ENCODE measurements around the gene MBNL1. TPM values are rescaled to one million over a fixed set of nuclear protein-coding genes. Genes with fewer than 3 reads are reported as not detected.
"Not testable (repeated sequence)": the region's sequence is repeated elsewhere in the genome, so short reads cannot be mapped to it uniquely, and the experiment has no call there.

Gene MBNL1
- total RNA-seq, 1 experiment from 2014 or later: 140 TPM

DNA sequence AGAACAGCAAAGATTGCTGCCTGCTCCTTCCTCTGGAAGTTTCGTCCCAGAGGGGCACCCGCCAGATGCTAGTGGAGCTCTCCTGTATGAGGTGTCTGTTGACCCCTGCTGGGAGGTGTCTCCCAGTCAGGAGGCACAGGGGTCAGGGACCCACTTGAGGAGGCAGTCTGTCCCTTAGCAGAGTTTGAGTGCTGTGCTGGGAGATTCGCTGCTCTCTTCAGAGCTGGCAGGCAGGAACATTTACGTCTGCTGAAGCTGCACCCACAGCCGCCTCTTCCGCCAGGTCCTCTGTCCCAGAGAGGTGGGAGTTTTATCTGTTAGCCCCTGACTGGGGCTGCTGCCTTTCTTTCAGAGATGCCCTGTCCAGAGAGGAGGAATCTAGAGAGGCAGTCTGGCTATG, 103.9 kb downstream of the MBNL1 start:
- H3K4me3 ChIP-seq (ENCODE audit: low read depth in 2 of 2, low read length in 2 of 2); H3K27ac ChIP-seq (ENCODE audit: low read length); BruUV-seq (replicated peaks); in situ Hi-C loops (cut with HindIII; ENCODE audit: low pct_unique_long_range_greater_than_20kb, low sequenced_read_pairs); H3K27me3 ChIP-seq (ENCODE audit: control insufficient read depth, insufficient read depth, low read length); DNase-seq (ENCODE audit: low read depth, low spot score); ATAC-seq; CTCF ChIA-PET; POLR2A ChIA-PET; intact Hi-C loops (cut with micrococcal nuclease; ENCODE audit: unreplicated experiment); H3K9me3 ChIP-seq (ENCODE audit: control insufficient read depth, insufficient read depth, low read depth, low read length); H3K36me3 ChIP-seq (ENCODE audit: control insufficient read depth, insufficient read depth, low read length): not testable (repeated sequence)
- peaks cover 11% of the 10 kb centered on the region for H3K4me1 ChIP-seq (ENCODE audit: control insufficient read depth, insufficient read depth, low read length)

DNA sequence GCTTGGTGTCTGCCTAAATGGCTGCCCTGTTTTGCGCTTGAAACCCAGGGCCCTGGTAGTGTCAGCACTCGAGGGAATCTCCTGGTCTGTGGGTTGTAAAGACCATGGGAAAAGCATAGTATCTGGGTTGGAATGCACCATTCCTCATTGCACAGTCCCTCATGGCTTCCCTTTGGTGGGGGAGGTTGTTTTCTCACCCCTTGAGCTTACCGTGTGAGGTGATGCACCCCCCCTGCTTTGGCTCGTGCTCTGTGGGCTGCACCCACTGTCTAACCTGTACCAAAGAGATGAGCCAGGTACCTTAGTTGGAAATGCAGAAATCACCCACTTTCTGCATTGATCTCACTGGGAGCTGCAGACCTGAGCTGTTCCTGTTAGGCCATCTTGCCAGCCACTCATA, 104.7 kb downstream of the MBNL1 start:
- ATAC-seq: no peak
- Histone ChIP-seq H3K9me3 (ENCODE audit: control insufficient read depth, insufficient read depth, low read depth, low read length) (no peaks in the 10 kb centered on the region), H3K4me1 (ENCODE audit: control insufficient read depth, insufficient read depth, low read length) (peaks cover 11% of the 10 kb centered on the region), H3K27ac (ENCODE audit: low read length) (no peak overlapping the region), H3K27me3 (ENCODE audit: control insufficient read depth, insufficient read depth, low read length) (no peaks in the 10 kb centered on the region), H3K4me3 (ENCODE audit: low read depth in 2 of 2, low read length in 2 of 2) (no peak overlapping the region), H3K36me3 (ENCODE audit: control insufficient read depth, insufficient read depth, low read length) (no peaks in the 10 kb centered on the region)
- ChIA-PET CTCF (interaction anchor here (0.5 kb wide), 1 partner anchor 29 kb away, joined by 4 read pairs; no protein-coding TSS in a partner anchor), POLR2A (interaction anchor here (0.6 kb wide), 1 partner anchor 1848 kb away, joined by 3 read pairs; no protein-coding TSS in a partner anchor)
- in situ Hi-C loops (cut with HindIII; ENCODE audit: low pct_unique_long_range_greater_than_20kb, low sequenced_read_pairs) (no loop called here), intact Hi-C loops (cut with micrococcal nuclease; ENCODE audit: unreplicated experiment) (no loop called here)
- no peak for DNase-seq (ENCODE audit: low read depth, low spot score)
- no TSS peak for BruUV-seq (replicated peaks)
- TF ChIP-seq TCF7L2 (IDR thresholded peaks at IDR 0.05; ENCODE audit: low read depth, low read length) (no peak), POLR2AphosphoS5 (IDR thresholded peaks at IDR 0.05; ENCODE audit: low read depth, low read length) (no peak), SIN3A (IDR thresholded peaks at IDR 0.05; ENCODE audit: borderline replicate concordance, insufficient read depth, low read depth, low read length) (no peak)
- TF ChIP-seq, protein P1, sequence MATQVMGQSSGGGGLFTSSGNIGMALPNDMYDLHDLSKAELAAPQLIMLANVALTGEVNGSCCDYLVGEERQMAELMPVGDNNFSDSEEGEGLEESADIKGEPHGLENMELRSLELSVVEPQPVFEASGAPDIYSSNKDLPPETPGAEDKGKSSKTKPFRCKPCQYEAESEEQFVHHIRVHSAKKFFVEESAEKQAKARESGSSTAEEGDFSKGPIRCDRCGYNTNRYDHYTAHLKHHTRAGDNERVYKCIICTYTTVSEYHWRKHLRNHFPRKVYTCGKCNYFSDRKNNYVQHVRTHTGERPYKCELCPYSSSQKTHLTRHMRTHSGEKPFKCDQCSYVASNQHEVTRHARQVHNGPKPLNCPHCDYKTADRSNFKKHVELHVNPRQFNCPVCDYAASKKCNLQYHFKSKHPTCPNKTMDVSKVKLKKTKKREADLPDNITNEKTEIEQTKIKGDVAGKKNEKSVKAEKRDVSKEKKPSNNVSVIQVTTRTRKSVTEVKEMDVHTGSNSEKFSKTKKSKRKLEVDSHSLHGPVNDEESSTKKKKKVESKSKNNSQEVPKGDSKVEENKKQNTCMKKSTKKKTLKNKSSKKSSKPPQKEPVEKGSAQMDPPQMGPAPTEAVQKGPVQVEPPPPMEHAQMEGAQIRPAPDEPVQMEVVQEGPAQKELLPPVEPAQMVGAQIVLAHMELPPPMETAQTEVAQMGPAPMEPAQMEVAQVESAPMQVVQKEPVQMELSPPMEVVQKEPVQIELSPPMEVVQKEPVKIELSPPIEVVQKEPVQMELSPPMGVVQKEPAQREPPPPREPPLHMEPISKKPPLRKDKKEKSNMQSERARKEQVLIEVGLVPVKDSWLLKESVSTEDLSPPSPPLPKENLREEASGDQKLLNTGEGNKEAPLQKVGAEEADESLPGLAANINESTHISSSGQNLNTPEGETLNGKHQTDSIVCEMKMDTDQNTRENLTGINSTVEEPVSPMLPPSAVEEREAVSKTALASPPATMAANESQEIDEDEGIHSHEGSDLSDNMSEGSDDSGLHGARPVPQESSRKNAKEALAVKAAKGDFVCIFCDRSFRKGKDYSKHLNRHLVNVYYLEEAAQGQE (IDR thresholded peaks at IDR 0.05; ENCODE audit: insufficient read depth in 1 of 2, low read depth in 2 of 2, low read length in 1 of 2): no peak
- TF ChIP-seq, protein P2, sequence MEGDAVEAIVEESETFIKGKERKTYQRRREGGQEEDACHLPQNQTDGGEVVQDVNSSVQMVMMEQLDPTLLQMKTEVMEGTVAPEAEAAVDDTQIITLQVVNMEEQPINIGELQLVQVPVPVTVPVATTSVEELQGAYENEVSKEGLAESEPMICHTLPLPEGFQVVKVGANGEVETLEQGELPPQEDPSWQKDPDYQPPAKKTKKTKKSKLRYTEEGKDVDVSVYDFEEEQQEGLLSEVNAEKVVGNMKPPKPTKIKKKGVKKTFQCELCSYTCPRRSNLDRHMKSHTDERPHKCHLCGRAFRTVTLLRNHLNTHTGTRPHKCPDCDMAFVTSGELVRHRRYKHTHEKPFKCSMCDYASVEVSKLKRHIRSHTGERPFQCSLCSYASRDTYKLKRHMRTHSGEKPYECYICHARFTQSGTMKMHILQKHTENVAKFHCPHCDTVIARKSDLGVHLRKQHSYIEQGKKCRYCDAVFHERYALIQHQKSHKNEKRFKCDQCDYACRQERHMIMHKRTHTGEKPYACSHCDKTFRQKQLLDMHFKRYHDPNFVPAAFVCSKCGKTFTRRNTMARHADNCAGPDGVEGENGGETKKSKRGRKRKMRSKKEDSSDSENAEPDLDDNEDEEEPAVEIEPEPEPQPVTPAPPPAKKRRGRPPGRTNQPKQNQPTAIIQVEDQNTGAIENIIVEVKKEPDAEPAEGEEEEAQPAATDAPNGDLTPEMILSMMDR (IDR thresholded peaks at IDR 0.05): no peak

DNA sequence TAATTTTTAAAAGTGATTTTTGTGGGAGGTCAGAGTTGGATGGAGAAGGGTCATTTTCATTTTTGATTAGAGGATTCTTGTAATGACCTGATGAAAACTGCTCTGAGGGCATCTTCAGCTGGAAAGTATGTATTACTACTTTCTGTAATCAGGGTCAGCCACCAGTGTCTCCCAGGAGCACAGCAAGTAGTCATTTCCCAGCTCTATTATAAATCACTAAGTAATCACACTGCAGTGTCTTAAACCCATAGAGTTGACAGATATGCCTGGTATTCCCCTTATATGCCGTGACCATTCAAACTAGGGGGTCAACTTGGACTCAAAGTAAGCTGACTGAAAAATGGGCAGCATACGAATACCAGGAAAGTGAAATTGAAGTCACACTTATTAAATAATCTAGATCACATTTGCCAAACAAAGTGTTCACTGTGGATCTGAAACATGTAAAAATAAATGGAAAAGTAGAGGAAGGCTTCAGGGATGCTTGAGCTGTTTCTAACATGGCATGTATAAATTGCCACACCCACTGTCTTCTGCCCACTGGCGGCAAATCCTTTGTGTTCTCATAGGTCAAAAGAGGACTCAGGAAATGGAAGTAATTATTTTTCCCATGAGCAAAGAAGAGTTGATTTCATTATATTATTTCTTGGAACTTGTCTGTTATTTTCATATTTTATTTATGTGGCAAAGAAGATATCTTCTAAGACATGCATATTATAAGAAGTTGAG, 105.7 kb downstream of the MBNL1 start:
- no peaks in the 10 kb centered on the region for H3K36me3 ChIP-seq (ENCODE audit: control insufficient read depth, insufficient read depth, low read length)
- H3K27ac ChIP-seq (ENCODE audit: low read length): no peak overlapping the region
- POLR2A ChIA-PET: no interaction called here
- ATAC-seq: no peak
- DNase-seq (ENCODE audit: low read depth, low spot score): no peak
- no peaks in the 10 kb centered on the region for H3K27me3 ChIP-seq (ENCODE audit: control insufficient read depth, insufficient read depth, low read length)
- in situ Hi-C loops (cut with HindIII; ENCODE audit: low pct_unique_long_range_greater_than_20kb, low sequenced_read_pairs): no loop called here
- CTCF ChIA-PET: no interaction called here
- BruUV-seq (replicated peaks): no TSS peak
- intact Hi-C loops (cut with micrococcal nuclease; ENCODE audit: unreplicated experiment): no loop called here
- peaks cover 11% of the 10 kb centered on the region for H3K4me1 ChIP-seq (ENCODE audit: control insufficient read depth, insufficient read depth, low read length)
- H3K4me3 ChIP-seq (ENCODE audit: low read depth in 2 of 2, low read length in 2 of 2): no peak overlapping the region
- no peak for TF ChIP-seq POLR2AphosphoS5 (IDR thresholded peaks at IDR 0.05; ENCODE audit: low read depth, low read length)
- TF ChIP-seq, protein P1 (IDR thresholded peaks at IDR 0.05; ENCODE audit: insufficient read depth in 1 of 2, low read depth in 2 of 2, low read length in 1 of 2): no peak
- no peak for TF ChIP-seq SIN3A (IDR thresholded peaks at IDR 0.05; ENCODE audit: borderline replicate concordance, insufficient read depth, low read depth, low read length)
- TF ChIP-seq, protein P2 (IDR thresholded peaks at IDR 0.05): no peak
- TF ChIP-seq TCF7L2 (IDR thresholded peaks at IDR 0.05; ENCODE audit: low read depth, low read length): no peak
- no peaks in the 10 kb centered on the region for H3K9me3 ChIP-seq (ENCODE audit: control insufficient read depth, insufficient read depth, low read depth, low read length)

Data from Panc1 (cell line).